GM21515 (cell line): ENCODE measurements around the gene TMEM86A.

ENCODE experiments used
- ATAC-seq: cut with Tn5 transposase; IDR thresholded peaks from one replicate; pipeline ENCODE4 v1.9.1; 2021; ENCODE audit not compliant: unreplicated experiment

The TMEM86A gene

DNA sequence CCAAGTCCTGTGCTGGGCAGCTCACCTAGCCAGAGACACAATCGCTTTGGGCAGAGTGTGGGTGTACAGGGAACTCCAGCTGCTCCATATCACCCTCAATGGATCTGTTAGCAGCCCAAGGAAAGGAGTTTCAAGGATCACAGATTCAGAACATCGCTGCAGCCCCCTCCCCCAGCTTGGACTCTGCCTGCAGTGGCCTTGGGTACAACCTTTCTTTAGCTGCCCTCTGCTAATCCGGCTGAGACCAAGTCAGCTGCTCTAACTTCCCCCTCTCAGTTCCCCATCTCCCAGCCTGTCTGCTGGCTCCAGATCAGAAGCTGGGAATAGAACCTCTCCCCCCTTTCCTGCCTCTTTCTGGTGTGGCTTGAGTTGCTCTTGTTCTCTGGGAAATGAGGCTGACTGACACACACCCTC, 1.3 kb downstream of the TMEM86A start:
- no peak for ATAC-seq

DNA sequence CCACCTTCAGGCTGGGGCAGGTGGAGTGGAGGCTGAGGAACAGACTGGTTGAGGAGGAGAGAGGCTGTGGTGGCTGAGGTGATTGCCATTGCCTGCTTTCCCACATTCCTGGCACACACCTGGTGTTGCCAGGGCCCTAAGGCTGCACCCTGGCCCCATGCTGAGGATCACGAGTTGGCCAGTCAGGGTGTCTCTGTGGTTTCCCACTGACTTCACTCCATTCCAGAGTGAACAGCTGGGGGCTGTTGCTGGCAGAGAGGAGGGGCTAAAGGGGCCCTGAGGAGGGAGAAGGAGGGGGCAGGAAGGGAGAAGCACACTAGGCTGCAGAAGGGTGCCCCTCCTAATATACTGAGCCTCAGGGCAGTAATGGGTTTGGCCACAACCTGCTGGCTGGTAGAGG, 1.8 kb downstream of the TMEM86A start:
- ATAC-seq, result no peak

- no peak for ATAC-seq
These were observed 2.3 kb downstream of the TMEM86A start for GRCh38 chr11:18700872-18701271.

- ATAC-seq, result no peak
These were observed 3.1 kb downstream of the TMEM86A start for GRCh38 chr11:18701614-18702216.

GRCh38 chr11:18703001-18703763, 4.6 kb downstream of the TMEM86A start:
- no peak for ATAC-seq

DNA sequence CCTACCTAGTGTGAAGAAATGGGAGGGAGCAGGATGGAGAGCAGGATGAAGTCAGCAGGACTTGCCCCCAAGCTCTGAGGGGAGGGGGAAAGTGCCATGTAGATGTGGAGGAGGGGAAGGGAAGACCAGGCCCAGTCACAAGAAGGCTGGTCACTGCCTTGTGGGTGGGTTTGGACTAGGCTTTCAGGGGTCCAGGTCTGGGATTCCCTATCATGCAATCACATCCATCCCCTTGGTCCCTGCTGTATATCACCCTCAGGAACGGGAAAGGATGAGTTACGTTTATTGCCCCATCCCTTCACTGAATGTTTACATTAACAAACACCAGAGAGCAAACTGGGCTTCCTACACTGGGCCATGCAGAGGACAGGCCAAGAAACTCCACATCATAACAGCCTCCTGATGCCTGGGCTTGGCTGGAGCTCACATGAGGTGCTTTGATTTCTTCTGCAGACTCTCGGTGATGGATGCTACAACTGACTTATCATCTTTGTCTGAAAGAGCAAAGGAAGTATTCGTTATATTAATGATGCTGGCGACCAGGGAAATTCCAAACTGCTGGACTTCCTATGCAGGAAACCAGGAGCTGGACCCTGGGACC, 5.6 kb downstream of the TMEM86A start:
- ATAC-seq, result no peak

GRCh38 chr11:18704698-18705097, 6.1 kb downstream of the TMEM86A start:
- no peak for ATAC-seq

GRCh38 chr11:18705651-18706281, 7.2 kb downstream of the TMEM86A start:
- ATAC-seq, result no peak

DNA sequence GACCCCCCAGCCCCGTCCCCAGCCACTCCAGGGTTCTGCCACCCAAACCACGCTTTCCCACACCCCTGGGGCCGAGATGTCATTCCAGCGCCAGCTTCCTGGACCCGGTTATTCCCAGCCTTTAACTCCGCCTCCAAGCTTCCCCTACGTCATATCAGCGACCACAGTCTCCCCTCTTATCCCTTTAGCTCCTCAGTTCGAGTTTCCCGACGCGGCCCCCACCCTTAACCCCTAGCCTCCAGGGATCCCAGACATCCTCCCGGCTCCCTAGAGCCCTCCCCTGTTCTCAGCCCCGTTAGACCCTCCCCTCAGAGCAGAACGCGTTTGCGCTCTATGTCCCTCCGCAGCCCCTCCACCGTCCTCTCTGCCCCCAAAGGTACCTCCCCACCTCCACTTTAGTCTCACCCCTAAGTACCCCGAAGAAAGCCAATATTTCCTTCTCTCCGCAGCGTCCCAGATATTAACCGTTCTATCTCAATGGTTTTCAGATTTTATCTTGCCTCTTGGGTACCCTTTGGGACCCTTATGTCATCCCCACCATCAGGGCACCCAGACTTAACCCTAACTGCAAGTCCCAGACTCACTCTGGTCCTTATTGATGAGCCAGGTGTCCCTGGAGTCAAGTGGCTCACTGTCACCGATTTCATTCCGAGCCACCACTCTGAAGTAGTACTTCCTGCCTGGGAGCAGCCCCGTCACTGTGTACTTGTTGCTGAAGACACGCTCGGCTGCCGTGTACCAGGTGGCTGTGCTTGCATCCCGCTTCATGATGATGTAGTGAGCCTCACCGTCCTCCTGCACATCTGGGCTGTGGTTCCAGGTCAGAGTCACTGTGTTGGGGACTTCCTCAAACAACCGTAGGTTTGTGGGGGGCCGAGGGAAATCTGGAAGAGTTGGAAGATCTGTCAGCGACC, 8.0 kb downstream of the TMEM86A start:
- ATAC-seq, result peak; percentile 55

- ATAC-seq, result no peak
These were observed 9.3 kb downstream of the TMEM86A start for GRCh38 chr11:18707811-18708340.

DNA sequence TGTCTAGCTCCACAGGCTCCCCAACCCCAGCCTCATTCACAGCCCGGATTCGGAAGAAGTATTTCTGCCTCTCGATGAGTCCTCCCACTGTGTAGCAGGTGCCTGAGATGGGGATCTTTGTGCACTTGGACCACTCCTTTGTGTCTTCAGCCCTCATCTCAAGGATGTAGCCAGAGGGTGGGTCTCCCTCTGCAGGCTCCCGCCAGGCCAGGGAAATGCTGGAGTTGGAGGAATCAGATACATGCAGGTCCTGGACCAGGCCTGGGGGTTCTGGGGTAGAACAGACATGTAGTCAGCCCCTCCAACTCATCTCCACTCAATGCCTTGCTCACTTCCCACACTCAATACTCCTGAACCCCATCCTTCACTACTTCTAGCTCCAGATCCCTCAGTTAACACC, 10.8 kb downstream of the TMEM86A start:
- ATAC-seq, result no peak

- no peak for ATAC-seq
These were observed 12.0 kb downstream of the TMEM86A start for GRCh38 chr11:18710545-18710944.

- no peak for ATAC-seq
These were observed 15.3 kb downstream of the TMEM86A start for GRCh38 chr11:18713646-18714442.

DNA sequence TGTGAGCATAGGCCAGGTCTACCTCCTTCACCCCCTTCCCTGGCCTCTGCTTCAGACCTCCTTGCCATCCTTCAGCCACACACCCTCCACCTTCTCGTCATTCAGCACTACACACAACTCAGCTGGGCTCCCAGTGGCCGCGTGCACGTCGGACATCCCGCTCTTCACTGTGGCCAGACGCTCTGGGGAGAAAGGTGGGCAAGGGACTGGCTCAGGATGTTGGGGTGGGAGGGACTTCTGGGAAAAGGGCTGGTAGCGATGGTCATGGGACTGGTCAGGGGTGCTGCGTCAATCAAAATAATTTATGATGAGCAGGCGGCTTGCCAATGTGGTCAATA, 15.8 kb downstream of the TMEM86A start:
- ATAC-seq, result no peak

GRCh38 chr11:18715476-18715875, 16.9 kb downstream of the TMEM86A start:
- ATAC-seq, result no peak

- ATAC-seq, result no peak
These were observed 21.7 kb downstream of the TMEM86A start for GRCh38 chr11:18720091-18720807.

DNA sequence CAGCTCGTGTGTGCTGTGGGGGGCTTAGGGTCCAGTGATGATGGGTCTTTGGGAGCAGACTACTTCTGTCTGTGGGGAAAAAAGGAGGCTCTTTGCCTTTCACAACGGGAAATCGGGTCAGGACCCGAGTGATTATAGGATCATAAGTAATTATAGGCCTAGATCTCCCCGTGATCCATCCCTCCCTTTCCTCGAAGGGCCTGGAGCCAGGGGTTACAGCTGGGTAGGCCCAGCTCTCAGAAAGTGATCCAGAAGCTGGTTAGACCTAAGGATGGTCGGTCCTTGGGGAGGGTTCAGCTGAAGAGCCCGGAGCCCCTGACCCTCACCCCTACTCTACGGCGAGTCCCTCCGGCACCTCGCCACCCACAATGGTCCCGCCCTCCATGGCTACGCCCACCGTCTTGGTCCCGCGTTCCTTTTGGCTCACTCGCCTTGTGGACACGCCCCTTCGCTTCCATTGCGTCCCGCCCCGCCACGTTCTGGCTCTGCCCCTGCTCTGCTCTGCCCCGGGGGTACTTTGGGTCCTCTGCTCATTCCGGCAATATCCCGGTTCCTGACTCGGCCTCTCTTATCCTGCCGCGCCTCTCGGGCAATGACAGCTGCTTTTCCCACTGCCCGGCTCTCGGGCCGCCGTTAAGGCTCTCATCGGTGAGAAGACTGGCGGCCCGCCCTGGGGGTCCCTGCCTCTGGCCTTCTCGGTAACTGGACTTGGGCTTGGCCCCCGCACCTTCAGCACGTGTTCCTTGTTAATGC, 22.4 kb downstream of the TMEM86A start:
- peak; percentile 68 for ATAC-seq

- peak; percentile 78 for ATAC-seq
These were observed 23.1 kb downstream of the TMEM86A start for GRCh38 chr11:18721561-18722292.
